PFSK-1 (cell line): ENCODE data around the gene CXCR6.

Source experiments
- FOXP2 ChIP-seq: optimal IDR thresholded peaks from 2 replicates; pipeline ENCODE3; 2011; ENCODE audit warnings: borderline replicate concordance, control low read depth, inconsistent platforms; ENCODE audit not compliant: insufficient read depth; ENCODE audit errors: extremely low read length, extremely low read depth
- POLR2AphosphoS5 ChIP-seq: IDR thresholded peaks from 2 replicates; pipeline ENCODE4 v1.6.1; 2012; ENCODE audit warnings: low read depth, mild to moderate bottlenecking, control low read depth, low read length, moderate library complexity
- REST ChIP-seq, 2 experiments: IDR thresholded peaks; 2 replicates each; pipeline versions ENCODE4 v1.6.1 to v1.8.0; 2011 to 2012; ENCODE audit warnings: low read depth in 2 of 2, low read length in 2 of 2, control low read depth in 1 of 2, inconsistent platforms in 1 of 2, mild to moderate bottlenecking in 1 of 2, moderate library complexity in 1 of 2; ENCODE audit not compliant: insufficient read depth in 1 of 2
- SIN3A ChIP-seq: IDR thresholded peaks from 2 replicates; pipeline ENCODE4 v1.6.1; 2012; ENCODE audit warnings: mild to moderate bottlenecking, low read length, moderate library complexity, borderline replicate concordance; ENCODE audit not compliant: insufficient read depth
- TAF1 ChIP-seq: IDR thresholded peaks from 2 replicates; pipeline ENCODE4 v1.6.1; 2012; ENCODE audit warnings: low read length, control low read depth, borderline replicate concordance; ENCODE audit not compliant: insufficient read depth

CXCR6 gene

GRCh38 chr3:45908761-45909160, 34.5 kb upstream of the CXCR6 start:
- no peak for TF ChIP-seq REST (IDR thresholded peaks at IDR 0.05; ENCODE audit: insufficient read depth in 1 of 2, low read depth in 2 of 2, low read length in 2 of 2)

- TF ChIP-seq FOXP2 = no peak
- no peak for TF ChIP-seq POLR2AphosphoS5
- TF ChIP-seq REST (IDR thresholded peaks at IDR 0.05; ENCODE audit: insufficient read depth in 1 of 2, low read depth in 2 of 2, low read length in 2 of 2) = no peak
- no peak for TF ChIP-seq SIN3A
- TF ChIP-seq TAF1 = no peak
These were observed 33.7 kb upstream of the CXCR6 start for GRCh38 chr3:45909542-45909941.

GRCh38 chr3:45910892-45911291, 32.4 kb upstream of the CXCR6 start:
- no peak for TF ChIP-seq FOXP2
- TF ChIP-seq REST (IDR thresholded peaks at IDR 0.05; ENCODE audit: insufficient read depth in 1 of 2, low read depth in 2 of 2, low read length in 2 of 2) = no peak
- TF ChIP-seq POLR2AphosphoS5 = no peak
- no peak for TF ChIP-seq SIN3A
- TF ChIP-seq TAF1 = no peak

GRCh38 chr3:45911511-45912226, 31.6 kb upstream of the CXCR6 start:
- no peak for TF ChIP-seq FOXP2
- TF ChIP-seq SIN3A = no peak
- no peak for TF ChIP-seq REST (IDR thresholded peaks at IDR 0.05; ENCODE audit: insufficient read depth in 1 of 2, low read depth in 2 of 2, low read length in 2 of 2)
- no peak for TF ChIP-seq POLR2AphosphoS5
- no peak for TF ChIP-seq TAF1

- TF ChIP-seq SIN3A = no peak
- TF ChIP-seq REST (IDR thresholded peaks at IDR 0.05; ENCODE audit: insufficient read depth in 1 of 2, low read depth in 2 of 2, low read length in 2 of 2) = no peak
- TF ChIP-seq FOXP2 = no peak
- TF ChIP-seq TAF1 = no peak
- no peak for TF ChIP-seq POLR2AphosphoS5
These were observed 30.8 kb upstream of the CXCR6 start for GRCh38 chr3:45912435-45912834.
